ENCODE data around the gene VSTM5. TPM values are rescaled to one million over a fixed set of nuclear protein-coding genes. Genes with fewer than 3 reads are reported as not detected.

Gene VSTM5
- total and polyA plus RNA-seq, 2 experiments from 2014 or later, result 0.17 to 0.97 TPM

DNA sequence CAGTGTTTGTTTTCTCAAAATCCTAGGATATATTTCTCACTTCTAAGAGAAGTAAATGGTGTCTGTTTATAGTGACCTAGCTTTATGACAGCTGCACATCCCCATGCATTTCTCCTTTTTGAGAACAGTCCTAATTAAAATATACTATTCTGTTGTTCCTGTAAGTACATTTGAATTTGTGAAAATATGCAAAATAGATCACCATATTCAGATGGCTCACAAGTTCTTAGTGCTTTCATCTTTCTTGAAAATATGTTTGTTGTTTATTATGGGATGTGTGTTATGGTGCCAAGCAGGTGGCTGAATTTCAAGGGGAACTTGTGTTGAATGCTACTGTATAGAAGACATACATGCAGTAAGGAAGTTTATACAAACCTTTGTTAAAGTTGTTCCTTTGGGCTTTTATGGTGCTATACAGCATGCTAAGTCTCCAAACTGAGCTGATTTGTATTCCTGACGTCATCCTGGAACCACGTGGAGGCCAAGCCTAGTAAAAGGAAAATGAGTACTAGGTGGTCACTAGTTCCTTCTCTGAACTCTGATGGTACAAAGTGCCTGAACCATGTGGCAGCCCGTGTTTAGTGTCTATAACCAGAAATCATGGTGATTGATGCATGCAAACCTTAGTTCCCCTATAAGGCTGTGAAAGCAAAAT, 7.8 kb upstream of the VSTM5 start:
- Histone ChIP-seq H3K4me2 (no peak overlapping the region), H2AFZ (no peak overlapping the region), H4K20me1 (ENCODE audit: insufficient read depth, poor library complexity, severe bottlenecking) (no peaks in the 10 kb centered on the region), H3K4me1 (ENCODE audit: insufficient read depth) (no peaks in the 10 kb centered on the region), H3K9me3 (ENCODE audit: low read depth) (no peaks in the 10 kb centered on the region), H3K36me3 (replicated peaks; ENCODE audit: insufficient read depth, low read depth) (no peaks in the 10 kb centered on the region), H3K9me2 (replicated peaks; ENCODE audit: insufficient read depth) (no peaks in the 10 kb centered on the region), H3K4me3 (no peak overlapping the region), H3K27me3 (no peaks in the 10 kb centered on the region), H3K79me2 (no peaks in the 10 kb centered on the region), H3K27ac (no peak overlapping the region)
- TF ChIP-seq EZH2 (IDR thresholded peaks at IDR 0.05; ENCODE audit: borderline replicate concordance) (no peak), EZH2phosphoT487 (IDR thresholded peaks at IDR 0.05; ENCODE audit: low read depth, severe bottlenecking, unreplicated experiment) (no peak)
- TF ChIP-seq, protein P1, sequence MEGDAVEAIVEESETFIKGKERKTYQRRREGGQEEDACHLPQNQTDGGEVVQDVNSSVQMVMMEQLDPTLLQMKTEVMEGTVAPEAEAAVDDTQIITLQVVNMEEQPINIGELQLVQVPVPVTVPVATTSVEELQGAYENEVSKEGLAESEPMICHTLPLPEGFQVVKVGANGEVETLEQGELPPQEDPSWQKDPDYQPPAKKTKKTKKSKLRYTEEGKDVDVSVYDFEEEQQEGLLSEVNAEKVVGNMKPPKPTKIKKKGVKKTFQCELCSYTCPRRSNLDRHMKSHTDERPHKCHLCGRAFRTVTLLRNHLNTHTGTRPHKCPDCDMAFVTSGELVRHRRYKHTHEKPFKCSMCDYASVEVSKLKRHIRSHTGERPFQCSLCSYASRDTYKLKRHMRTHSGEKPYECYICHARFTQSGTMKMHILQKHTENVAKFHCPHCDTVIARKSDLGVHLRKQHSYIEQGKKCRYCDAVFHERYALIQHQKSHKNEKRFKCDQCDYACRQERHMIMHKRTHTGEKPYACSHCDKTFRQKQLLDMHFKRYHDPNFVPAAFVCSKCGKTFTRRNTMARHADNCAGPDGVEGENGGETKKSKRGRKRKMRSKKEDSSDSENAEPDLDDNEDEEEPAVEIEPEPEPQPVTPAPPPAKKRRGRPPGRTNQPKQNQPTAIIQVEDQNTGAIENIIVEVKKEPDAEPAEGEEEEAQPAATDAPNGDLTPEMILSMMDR (IDR thresholded peaks at IDR 0.05; ENCODE audit: poor library complexity), result no peak
- WGBS (ENCODE audit: low lambda C conversion rate, missing lambda C conversion rate), result 57% methylated on average over 3 of the region's 3 CpGs
- no peak for DNase-seq (ENCODE audit: low spot score)

DNA sequence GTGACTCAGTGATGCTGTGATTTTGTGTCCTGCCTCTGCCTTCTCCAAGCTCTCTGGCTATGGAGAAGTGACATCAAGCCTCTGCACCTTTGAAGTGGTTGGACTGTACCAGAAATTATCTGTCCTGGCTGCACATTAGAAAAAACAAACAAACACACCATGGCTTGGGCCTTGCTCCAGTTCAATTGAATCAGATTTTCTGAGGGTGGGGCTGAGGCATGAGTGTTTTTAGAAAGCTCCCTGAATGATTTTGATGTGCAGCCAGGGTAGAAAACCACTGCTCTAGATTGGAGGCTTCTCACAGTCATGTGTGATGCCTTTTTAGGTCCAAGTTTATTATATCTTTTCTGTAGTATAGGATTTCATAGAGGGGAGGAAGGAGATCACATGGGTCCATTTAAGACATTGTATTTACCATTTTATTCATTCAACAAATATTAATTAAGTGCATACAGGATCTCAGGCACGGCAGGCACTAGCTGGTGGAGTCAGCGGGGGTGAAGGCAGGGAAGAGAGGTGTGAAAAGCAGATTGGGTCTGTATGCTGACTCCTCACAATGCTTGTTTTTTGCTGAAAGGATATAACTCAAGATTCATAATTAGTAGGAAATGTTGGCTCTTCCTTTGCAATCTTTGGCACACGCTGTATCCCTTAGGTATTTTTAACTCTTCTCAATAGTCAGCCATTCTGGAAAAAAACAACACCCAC, 7.1 kb upstream of the VSTM5 start:
- DNase-seq (ENCODE audit: low spot score), result no peak
- Histone ChIP-seq H3K27ac (no peak overlapping the region), H3K36me3 (replicated peaks; ENCODE audit: insufficient read depth, low read depth) (no peaks in the 10 kb centered on the region), H2AFZ (no peak overlapping the region), H3K79me2 (no peaks in the 10 kb centered on the region), H3K4me1 (ENCODE audit: insufficient read depth) (no peaks in the 10 kb centered on the region), H3K4me3 (no peak overlapping the region), H3K9me2 (replicated peaks; ENCODE audit: insufficient read depth) (no peaks in the 10 kb centered on the region), H3K4me2 (no peak overlapping the region), H4K20me1 (ENCODE audit: insufficient read depth, poor library complexity, severe bottlenecking) (no peaks in the 10 kb centered on the region), H3K9me3 (ENCODE audit: low read depth) (no peaks in the 10 kb centered on the region), H3K27me3 (no peaks in the 10 kb centered on the region)
- no peak for TF ChIP-seq EZH2 (IDR thresholded peaks at IDR 0.05; ENCODE audit: borderline replicate concordance)
- no peak for TF ChIP-seq EZH2phosphoT487 (IDR thresholded peaks at IDR 0.05; ENCODE audit: low read depth, severe bottlenecking, unreplicated experiment)
- TF ChIP-seq, protein P1 (IDR thresholded peaks at IDR 0.05; ENCODE audit: poor library complexity), result no peak
- 74% methylated on average over 3 of the region's 3 CpGs for WGBS (ENCODE audit: low lambda C conversion rate, missing lambda C conversion rate)

DNA sequence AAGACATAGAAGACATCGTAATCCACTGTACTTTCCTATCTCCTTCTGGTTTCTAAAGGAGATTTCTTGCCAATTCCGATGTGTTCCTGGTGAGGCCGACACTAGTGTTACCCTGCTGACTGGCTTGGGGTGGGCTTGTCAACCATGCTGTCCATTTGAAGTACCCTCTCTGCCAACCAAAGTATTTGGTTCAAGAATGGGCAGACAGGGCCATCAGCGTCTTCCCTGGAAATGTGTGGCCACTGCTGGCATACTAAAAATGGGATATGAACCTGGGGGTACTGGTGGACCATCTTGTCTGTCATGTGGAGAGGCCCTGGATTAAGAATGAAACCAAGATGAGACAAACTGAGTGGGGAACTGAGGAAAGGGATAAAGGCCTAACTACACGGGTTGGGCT, 1.8 kb upstream of the VSTM5 start:
- WGBS (ENCODE audit: low lambda C conversion rate, missing lambda C conversion rate), result 96% methylated on average over 5 of the region's 5 CpGs
- Histone ChIP-seq H3K27me3 (no peaks in the 10 kb centered on the region), H4K20me1 (ENCODE audit: insufficient read depth, poor library complexity, severe bottlenecking) (no peaks in the 10 kb centered on the region), H3K4me2 (no peak overlapping the region), H3K36me3 (replicated peaks; ENCODE audit: insufficient read depth, low read depth) (no peaks in the 10 kb centered on the region), H3K9me2 (replicated peaks; ENCODE audit: insufficient read depth) (no peaks in the 10 kb centered on the region), H3K79me2 (no peaks in the 10 kb centered on the region), H3K4me1 (ENCODE audit: insufficient read depth) (no peaks in the 10 kb centered on the region), H2AFZ (no peak overlapping the region), H3K27ac (no peak overlapping the region), H3K4me3 (no peak overlapping the region), H3K9me3 (ENCODE audit: low read depth) (no peaks in the 10 kb centered on the region)
- TF ChIP-seq EZH2 (IDR thresholded peaks at IDR 0.05; ENCODE audit: borderline replicate concordance) (no peak), EZH2phosphoT487 (IDR thresholded peaks at IDR 0.05; ENCODE audit: low read depth, severe bottlenecking, unreplicated experiment) (no peak)
- TF ChIP-seq, protein P1 (IDR thresholded peaks at IDR 0.05; ENCODE audit: poor library complexity), result no peak
- DNase-seq (ENCODE audit: low spot score), result no peak

All from hepatocyte (in vitro differentiated cells).